GM19239 (cell line): ENCODE data around the gene ZNF579.

ENCODE experiments used
- DNase-seq: peaks from one replicate; pipeline ENCODE4 v3.0.0; 2011; ENCODE audit warnings: low spot score; ENCODE audit not compliant: insufficient read length
- FAIRE-seq: peaks from 2 replicates; lab custom pipeline; 2011; peaks lifted over from hg19 to GRCh38; lab: Jason Lieb, UNC

The ZNF579 gene

DNA sequence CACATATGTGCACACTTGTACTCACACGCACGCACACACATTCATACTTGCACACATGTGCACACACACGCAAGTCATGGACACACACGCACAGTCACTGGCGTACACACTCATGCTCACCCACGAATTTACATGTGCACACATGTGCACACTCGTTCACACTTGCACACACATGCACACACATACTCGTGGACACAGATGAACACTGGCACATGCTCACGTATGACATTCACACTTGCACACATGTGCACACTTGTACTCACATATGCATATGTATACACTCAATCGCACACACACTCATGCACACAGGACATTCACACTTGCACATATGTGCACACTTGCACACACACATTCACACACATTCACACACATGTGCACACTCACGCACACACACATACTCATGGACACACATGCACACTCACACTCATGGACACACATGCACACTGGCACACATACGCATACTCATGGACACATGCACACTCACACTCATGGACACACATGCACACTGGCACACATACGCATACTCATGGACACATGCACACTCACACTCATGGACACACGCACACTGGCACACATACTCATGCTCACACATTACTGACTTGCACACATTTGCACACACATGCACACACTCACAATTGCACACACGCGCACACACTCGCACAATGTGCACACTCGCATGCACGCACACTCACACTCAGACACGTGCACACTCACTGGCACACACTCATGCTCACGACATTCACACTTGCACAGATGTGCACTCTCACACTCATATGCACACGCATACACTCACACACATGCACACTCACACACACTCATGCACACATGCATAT is 53.2 kb downstream of the ZNF579 start:
- no peak for FAIRE-seq
- DNase-seq = no peak
